Colonic mucosa (tissue), 4 donors: ENCODE measurements around the gene NCF2. TPM values are rescaled to one million over a fixed set of nuclear protein-coding genes. Genes with fewer than 3 reads are reported as not detected.

Experiments used
- DNase-seq: peaks from one replicate; pipeline ENCODE4 v3.0.0-alpha.2; 2020
- H3K27ac ChIP-seq: fragments of 200-600 bp; one replicate; pipeline ENCODE4 v1.8.0; 2021
- H3K27me3 ChIP-seq: fragments of 200-600 bp; one replicate; pipeline ENCODE4 v1.8.0; 2021
- H3K36me3 ChIP-seq: fragments of 200-600 bp; one replicate; pipeline ENCODE4 v1.8.0; 2021
- H3K4me1 ChIP-seq: fragments of 200-600 bp; one replicate; pipeline ENCODE4 v1.8.0; 2021; ENCODE audit warnings: mild to moderate bottlenecking
- H3K4me3 ChIP-seq: fragments of 200-600 bp; one replicate; pipeline ENCODE4 v1.8.0; 2021
- H3K9ac ChIP-seq, 2 donors: one replicate each; pipeline ENCODE4 v1.7.0; 2013; ENCODE audit warnings: control low read depth in 2 of 2, low read depth in 2 of 2, low read length in 2 of 2
- H3K9me3 ChIP-seq: fragments of 200-600 bp; one replicate; pipeline ENCODE4 v1.8.0; 2021
- intact Hi-C: fragments of 100-400 bp; cut with DNase I; formaldehyde crosslinking; loops from one replicate; pipeline ENCODE4 v1.14.1; 2022
- total RNA-seq, 2 donors: library from RNA; stranded (reverse); fragmentation: NEBNext Ultra II Directional in 1 of 2; extraction: Animal tissue kit (Norgen Biotek cat#: 25700) in 1 of 2; gene quantifications; one replicate each; pipeline ENCODE4 v1.2.1, GENCODE V29; 2021
- TF ChIP-seq, protein P1 (sequence below): fragments of 200-600 bp; IDR thresholded peaks from one replicate; pipeline ENCODE4 v1.8.0; 2022; ENCODE audit warnings: antibody characterized with exemption, mild to moderate bottlenecking
- donor health status: healthy.
- donor health status: DM: no; HTN: no; CAD: no.
- donor health status: DM: no; HTN: no; CAD: no.

NCF2 gene
- total RNA-seq, 2 donors from 2014 or later = 2.5 to 9.1 TPM

- intact Hi-C loops = loop anchor here (5.0 to 10.0 kb wide), 3 partner anchors 72 to 262 kb away; partner anchors contain the start of gene SMG7
- TF ChIP-seq, protein P1, sequence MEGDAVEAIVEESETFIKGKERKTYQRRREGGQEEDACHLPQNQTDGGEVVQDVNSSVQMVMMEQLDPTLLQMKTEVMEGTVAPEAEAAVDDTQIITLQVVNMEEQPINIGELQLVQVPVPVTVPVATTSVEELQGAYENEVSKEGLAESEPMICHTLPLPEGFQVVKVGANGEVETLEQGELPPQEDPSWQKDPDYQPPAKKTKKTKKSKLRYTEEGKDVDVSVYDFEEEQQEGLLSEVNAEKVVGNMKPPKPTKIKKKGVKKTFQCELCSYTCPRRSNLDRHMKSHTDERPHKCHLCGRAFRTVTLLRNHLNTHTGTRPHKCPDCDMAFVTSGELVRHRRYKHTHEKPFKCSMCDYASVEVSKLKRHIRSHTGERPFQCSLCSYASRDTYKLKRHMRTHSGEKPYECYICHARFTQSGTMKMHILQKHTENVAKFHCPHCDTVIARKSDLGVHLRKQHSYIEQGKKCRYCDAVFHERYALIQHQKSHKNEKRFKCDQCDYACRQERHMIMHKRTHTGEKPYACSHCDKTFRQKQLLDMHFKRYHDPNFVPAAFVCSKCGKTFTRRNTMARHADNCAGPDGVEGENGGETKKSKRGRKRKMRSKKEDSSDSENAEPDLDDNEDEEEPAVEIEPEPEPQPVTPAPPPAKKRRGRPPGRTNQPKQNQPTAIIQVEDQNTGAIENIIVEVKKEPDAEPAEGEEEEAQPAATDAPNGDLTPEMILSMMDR = no peak
- no peak overlapping the region for H3K9ac ChIP-seq
- peaks cover 17% of the 10 kb centered on the region for H3K36me3 ChIP-seq
- H3K4me1 ChIP-seq = no peaks in the 10 kb centered on the region
- H3K27ac ChIP-seq = no peak overlapping the region
- no peaks in the 10 kb centered on the region for H3K27me3 ChIP-seq
- H3K9me3 ChIP-seq = no peaks in the 10 kb centered on the region
- DNase-seq = no peak
- H3K4me3 ChIP-seq = no peak overlapping the region
Measured at GRCh38 chr1:183544598-183545297, 45.5 kb downstream of the NCF2 start.

GRCh38 chr1:183543619-183544204, 46.5 kb downstream of the NCF2 start:
- Histone ChIP-seq H3K27me3 (no peaks in the 10 kb centered on the region), H3K4me3 (no peak overlapping the region), H3K27ac (no peak overlapping the region), H3K9ac (no peak overlapping the region), H3K36me3 (peaks cover 17% of the 10 kb centered on the region), H3K4me1 (no peaks in the 10 kb centered on the region), H3K9me3 (no peaks in the 10 kb centered on the region)
- TF ChIP-seq, protein P1 = peak; percentile 52
- intact Hi-C loops = loop anchor here (5.0 to 10.0 kb wide), 3 partner anchors 71 to 261 kb away; partner anchors contain the start of gene SMG7
- DNase-seq = peak; percentile 27

DNA sequence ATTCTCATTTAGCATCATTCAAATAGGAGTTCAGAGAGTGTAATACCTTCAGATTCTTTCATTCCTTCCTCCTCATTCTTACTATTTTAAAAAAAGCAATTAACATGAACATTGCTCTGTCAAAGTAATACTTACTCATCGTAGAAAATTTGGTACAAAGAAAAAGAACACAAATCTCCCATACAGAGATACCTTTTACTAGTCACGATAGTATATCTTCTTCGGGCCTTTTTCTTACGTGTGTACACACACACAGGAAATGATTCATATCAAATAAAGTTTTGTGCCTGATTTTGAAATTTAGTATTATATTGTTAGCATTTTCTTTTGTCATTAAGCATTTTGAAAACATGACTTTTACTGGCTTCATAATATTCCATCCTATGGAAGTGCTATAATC, 52.9 kb downstream of the NCF2 start:
- H3K9me3 ChIP-seq = no peaks in the 10 kb centered on the region
- H3K27me3 ChIP-seq = no peaks in the 10 kb centered on the region
- intact Hi-C loops = no loop called here
- H3K27ac ChIP-seq = no peak overlapping the region
- H3K4me1 ChIP-seq = no peaks in the 10 kb centered on the region
- H3K9ac ChIP-seq = no peak overlapping the region
- H3K36me3 ChIP-seq = no peaks in the 10 kb centered on the region
- no peak overlapping the region for H3K4me3 ChIP-seq
- DNase-seq = no peak
- TF ChIP-seq, protein P1 = no peak

- no peaks in the 10 kb centered on the region for H3K27me3 ChIP-seq
- H3K36me3 ChIP-seq = no peaks in the 10 kb centered on the region
- intact Hi-C loops = no loop called here
- TF ChIP-seq, protein P1 = no peak
- H3K4me3 ChIP-seq = no peak overlapping the region
- no peak overlapping the region for H3K27ac ChIP-seq
- no peaks in the 10 kb centered on the region for H3K9me3 ChIP-seq
- no peak for DNase-seq
- H3K4me1 ChIP-seq = no peaks in the 10 kb centered on the region
- no peak overlapping the region for H3K9ac ChIP-seq
Measured at GRCh38 chr1:183533617-183534174, 56.6 kb downstream of the NCF2 start.

DNA sequence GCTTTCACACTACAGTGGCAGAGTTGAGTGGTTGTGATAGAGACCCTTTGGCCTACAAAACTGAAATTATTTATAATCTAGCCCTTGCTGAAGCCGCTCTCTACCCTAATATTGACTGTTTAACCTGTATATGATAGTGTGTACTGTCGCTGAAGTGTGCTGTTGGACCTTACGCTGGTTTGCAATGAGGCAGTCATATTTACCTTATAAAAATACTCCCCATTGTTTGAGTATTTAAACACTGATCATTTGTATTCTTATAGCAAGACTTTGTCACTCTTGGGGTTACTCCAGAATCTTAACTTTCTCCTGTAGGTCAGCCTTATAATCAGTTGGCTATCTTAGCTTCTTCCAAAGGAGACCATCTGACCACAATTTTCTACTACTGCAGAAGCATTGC, 61.7 kb downstream of the NCF2 start:
- H3K4me3 ChIP-seq = no peak overlapping the region
- intact Hi-C loops = no loop called here
- H3K9ac ChIP-seq = no peak overlapping the region
- no peaks in the 10 kb centered on the region for H3K9me3 ChIP-seq
- no peaks in the 10 kb centered on the region for H3K4me1 ChIP-seq
- no peak for DNase-seq
- no peaks in the 10 kb centered on the region for H3K36me3 ChIP-seq
- no peak overlapping the region for H3K27ac ChIP-seq
- TF ChIP-seq, protein P1 = no peak
- H3K27me3 ChIP-seq = no peaks in the 10 kb centered on the region
